Lower leg skin (tissue), 4 donors: ENCODE data around the gene CDH23. TPM values are rescaled to one million over a fixed set of nuclear protein-coding genes. Genes with fewer than 3 reads are reported as not detected.

Source experiments
- DNase-seq, 2 donors: peaks; one replicate each; pipeline ENCODE4 v3.0.0-alpha.2; 2019; ENCODE audit warnings: low spot score in 2 of 2
- H3K4me3 ChIP-seq: fragments of 200-600 bp; sonication (generic); 2 replicates; pipeline ENCODE4 v1.5.1; 2017; ENCODE audit warnings: mild to moderate bottlenecking, low read depth; ENCODE audit not compliant: poor library complexity, severe bottlenecking
- POLR2A ChIP-seq, 2 donors: fragments of 450-650 bp; IDR thresholded peaks; one replicate each; pipeline ENCODE4 v1.6.1; 2016 to 2017; ENCODE audit warnings: antibody characterized with exemption in 2 of 2, mild to moderate bottlenecking in 1 of 2, moderate library complexity in 1 of 2
- WGBS, 2 donors: methylation state at CpG; one replicate each; pipeline ENCODE4 v1.1.5; 2018; 5-methylcytosine and 5-hydroxymethylcytosine counted together
- intact Hi-C: fragments of 100-400 bp; cut with DNase I; formaldehyde crosslinking; loops from one replicate; pipeline ENCODE4 v1.15.0; 2023; ENCODE audit warnings: low total_unique reads
- total RNA-seq, 4 donors: library from RNA; depleted of rRNA; stranded (reverse); fragments of >200 nt; gene quantifications; one replicate each; pipeline ENCODE4 v1.1.0, GENCODE V29; 2016
- TF ChIP-seq, protein P1 (sequence below), 3 donors: fragments of 450-650 bp; IDR thresholded peaks; one replicate each; pipeline ENCODE4 v1.5.1; 2016; ENCODE audit warnings: antibody characterized with exemption in 3 of 3, mild to moderate bottlenecking in 3 of 3, moderate library complexity in 2 of 3

The CDH23 gene
- total RNA-seq, 4 donors from 2014 or later = 1.7 to 9.2 (median 2.6) TPM

DNA sequence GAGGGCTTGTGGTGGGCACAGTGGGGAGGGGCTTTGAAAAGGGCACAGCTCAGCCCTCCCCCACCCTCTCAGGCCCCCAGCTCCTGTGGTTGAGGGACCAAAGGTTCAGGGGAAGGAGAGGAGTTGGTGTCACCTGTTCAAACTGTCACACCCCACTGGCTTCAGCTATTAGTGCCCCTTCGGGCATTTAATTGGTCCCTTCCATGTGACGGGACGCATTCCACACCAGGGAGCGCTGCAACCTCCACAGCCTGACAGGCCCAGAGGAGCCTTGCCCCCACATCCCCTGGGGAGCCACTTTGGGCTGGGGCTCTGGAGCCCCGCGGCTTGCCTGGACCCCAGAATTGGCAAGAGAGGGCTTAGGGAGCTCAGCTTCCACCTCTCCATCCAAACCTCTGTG, 247.2 kb downstream of the CDH23 start:
- no peak overlapping the region for H3K4me3 ChIP-seq
- intact Hi-C loops = no loop called here
- TF ChIP-seq, protein P1, sequence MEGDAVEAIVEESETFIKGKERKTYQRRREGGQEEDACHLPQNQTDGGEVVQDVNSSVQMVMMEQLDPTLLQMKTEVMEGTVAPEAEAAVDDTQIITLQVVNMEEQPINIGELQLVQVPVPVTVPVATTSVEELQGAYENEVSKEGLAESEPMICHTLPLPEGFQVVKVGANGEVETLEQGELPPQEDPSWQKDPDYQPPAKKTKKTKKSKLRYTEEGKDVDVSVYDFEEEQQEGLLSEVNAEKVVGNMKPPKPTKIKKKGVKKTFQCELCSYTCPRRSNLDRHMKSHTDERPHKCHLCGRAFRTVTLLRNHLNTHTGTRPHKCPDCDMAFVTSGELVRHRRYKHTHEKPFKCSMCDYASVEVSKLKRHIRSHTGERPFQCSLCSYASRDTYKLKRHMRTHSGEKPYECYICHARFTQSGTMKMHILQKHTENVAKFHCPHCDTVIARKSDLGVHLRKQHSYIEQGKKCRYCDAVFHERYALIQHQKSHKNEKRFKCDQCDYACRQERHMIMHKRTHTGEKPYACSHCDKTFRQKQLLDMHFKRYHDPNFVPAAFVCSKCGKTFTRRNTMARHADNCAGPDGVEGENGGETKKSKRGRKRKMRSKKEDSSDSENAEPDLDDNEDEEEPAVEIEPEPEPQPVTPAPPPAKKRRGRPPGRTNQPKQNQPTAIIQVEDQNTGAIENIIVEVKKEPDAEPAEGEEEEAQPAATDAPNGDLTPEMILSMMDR (IDR thresholded peaks at IDR 0.05) = no peak
- no peak for TF ChIP-seq POLR2A (IDR thresholded peaks at IDR 0.05)
- DNase-seq = no peak
- 71 to 97% methylated on average over 6 of the region's 6 CpGs for WGBS, 2 donors

DNA sequence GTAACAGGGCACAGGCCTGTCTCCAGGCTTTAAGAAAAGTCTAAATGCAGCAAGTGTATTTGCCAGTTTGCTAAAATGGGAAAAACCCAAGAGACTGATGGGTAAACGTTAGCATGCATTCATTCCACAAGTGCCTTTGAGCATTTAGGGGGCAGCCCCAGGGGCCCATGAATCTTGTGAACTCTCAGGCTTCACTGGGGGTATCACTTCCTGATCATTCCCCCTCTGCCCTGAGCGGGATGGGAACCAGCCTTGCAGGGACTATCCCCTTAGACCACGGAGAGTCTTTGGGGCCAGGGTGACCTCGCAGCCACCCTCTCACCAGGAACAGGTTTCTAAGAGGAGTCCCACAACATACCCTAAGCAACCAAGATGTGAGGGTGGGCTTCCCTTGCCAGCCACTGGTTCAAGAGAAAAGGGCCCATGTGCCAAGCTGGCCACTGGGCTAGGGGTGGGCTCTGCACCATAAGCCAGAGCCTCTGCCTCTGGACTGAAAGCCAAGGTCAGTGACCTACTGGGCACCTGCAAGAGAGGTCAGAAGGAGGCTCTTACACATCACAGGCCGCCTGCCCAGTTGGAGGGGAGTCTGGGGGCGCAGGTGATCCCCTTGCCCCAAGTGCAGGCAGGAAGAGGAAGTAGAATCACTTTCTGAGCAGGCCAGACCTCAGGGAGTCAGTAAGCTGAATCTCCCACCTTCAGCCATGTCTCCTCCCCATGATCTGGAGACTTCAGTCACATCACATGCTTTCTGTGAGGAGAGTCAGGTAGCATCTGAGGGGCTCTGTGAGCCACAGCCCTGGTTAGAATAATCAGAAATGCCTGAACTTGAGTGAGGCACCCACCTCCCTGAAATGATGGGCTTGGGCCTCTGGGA, 247.8 kb downstream of the CDH23 start:
- WGBS, 2 donors = 76 to 81% methylated on average over 6 of the region's 6 CpGs
- H3K4me3 ChIP-seq = no peak overlapping the region
- no peak for DNase-seq
- TF ChIP-seq, protein P1 (IDR thresholded peaks at IDR 0.05) = no peak
- TF ChIP-seq POLR2A (IDR thresholded peaks at IDR 0.05) = no peak
- intact Hi-C loops = no loop called here

DNA sequence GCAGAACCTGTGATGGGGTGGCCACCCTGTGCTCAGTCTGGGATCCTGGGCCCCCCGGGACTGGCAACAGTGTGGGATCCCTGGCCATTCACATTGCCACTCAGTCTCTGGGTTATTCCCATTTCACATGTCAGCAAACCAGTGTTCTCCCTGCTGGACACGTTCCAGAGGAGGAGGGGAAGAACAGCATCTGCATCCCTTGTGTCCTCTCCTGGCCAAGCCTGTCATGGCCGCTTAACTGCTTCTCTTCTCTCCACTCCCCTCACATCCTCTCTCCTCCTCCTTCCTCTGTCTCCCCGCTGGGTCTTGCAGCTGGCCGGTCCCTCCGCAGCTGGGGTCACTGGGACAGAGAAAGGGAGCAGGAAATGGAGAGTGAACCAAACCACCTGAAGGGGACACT, 248.5 kb downstream of the CDH23 start:
- no peak overlapping the region for H3K4me3 ChIP-seq
- DNase-seq = no peak
- 72 to 80% methylated on average over 6 of the region's 6 CpGs for WGBS, 2 donors
- intact Hi-C loops = no loop called here
- TF ChIP-seq POLR2A (IDR thresholded peaks at IDR 0.05) = no peak
- TF ChIP-seq, protein P1 (IDR thresholded peaks at IDR 0.05) = no peak

DNA sequence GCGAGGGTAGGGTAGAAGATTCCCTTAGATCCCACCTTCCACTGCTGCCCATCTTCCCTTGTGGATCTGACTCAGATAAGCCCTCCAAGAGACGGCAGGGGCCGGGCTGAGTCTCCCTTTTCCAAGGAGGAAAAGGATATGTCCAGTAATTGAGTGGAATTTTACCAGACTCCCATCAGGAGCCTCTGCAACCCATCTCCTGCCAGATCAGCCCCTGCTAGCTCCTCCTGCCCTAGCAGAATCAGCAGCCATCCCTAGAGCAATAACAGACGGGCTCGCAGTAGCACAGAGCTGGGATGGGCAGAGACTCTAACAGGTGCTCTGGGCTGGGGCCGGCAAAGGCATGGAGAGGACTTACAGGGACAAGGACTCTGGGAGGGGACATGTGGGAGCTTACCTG, 249.3 kb downstream of the CDH23 start:
- no peak for DNase-seq
- no peak overlapping the region for H3K4me3 ChIP-seq
- intact Hi-C loops = no loop called here
- TF ChIP-seq POLR2A (IDR thresholded peaks at IDR 0.05) = no peak
- TF ChIP-seq, protein P1 (IDR thresholded peaks at IDR 0.05) = no peak
- WGBS, 2 donors = 90 to 98% methylated on average over 6 of the region's 6 CpGs

DNA sequence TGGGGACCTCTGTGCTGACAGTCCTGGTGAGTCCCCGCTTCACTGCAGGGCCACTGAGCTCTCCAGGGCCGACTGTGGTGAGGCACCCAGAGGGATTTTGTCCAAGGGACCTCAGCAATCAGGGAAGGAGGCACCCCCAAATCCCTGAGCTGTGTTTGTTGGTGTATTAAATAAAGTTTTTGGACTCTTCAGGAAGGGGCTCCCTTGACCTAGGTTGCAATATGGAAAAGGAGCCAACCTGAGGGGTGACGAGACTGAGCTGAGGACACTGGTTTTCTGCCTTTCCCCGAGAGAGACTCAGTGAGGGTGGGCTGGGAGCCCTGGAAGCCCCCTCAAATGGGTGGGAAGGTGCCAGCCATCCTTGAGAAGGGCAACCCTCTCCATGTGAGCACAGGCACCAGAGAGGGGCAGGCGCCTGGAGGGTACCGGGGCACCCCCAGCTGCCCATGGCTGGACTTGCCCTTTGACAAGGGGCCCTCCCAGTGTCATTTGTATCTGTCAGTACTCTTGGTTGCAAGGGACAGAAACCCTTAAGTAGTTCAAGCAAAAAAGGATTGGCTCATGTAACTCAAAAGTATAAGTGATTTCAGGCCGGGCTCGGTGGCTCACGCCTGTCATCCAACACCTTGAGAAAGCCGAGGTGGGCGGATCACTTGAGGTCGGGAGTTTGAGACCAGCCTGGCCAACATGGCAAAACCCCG, 250.0 kb downstream of the CDH23 start:
- 84 to 86% methylated on average over 13 of the region's 13 CpGs for WGBS, 2 donors
- intact Hi-C loops = no loop called here
- no peak for DNase-seq
- TF ChIP-seq POLR2A (IDR thresholded peaks at IDR 0.05) = no peak
- TF ChIP-seq, protein P1 (IDR thresholded peaks at IDR 0.05) = no peak
- no peak overlapping the region for H3K4me3 ChIP-seq
